RKO (cell line): ENCODE measurements around the gene DZIP1L.

Source experiments
- DNase-seq: peaks from one replicate; pipeline ENCODE4 v3.0.0-alpha.2; 2016; ENCODE audit warnings: low spot score

The DZIP1L gene

DNA sequence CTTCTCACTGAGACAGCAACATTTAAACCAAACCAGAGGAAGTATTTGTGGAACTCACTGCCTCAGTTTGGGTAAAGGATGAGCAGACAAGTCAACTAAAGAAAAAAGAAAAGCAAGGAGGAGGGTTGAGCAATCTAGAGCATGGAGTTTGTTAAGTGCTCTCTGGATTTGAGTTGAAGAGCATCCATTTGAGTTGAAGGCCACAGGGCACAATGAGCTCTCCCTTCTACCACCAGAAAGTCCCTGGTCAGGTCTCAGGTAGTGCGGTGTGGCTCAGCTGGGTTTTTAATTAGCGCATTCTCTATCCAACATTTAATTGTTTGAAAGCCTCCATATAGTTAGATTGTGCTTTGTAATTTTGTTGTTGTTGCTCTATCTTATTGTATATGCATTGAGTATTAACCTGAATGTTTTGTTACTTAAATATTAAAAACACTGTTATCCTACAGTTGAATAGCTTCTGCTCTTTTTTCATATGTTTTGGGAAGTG, 82.2 kb downstream of the DZIP1L start:
- no peak for DNase-seq

DNA sequence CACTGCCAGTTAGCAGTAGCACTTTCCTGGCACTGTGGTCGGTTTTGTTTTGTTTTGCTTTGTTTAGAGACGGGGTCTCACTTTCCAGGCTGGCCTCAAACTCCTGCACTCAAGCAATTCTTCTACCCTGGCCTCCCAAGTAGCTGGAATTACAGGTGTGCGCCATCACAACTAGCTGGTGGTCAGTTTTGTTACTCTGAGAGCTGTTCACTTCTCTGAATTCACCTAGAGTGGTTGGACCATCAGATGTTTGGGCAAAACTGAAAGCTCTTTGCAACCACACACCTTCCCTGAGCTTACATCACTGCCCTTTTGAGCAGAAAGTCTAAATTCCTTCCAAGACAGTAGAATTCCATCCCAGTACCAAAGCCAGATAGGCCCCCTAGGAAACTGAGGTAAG, 82.8 kb downstream of the DZIP1L start:
- no peak for DNase-seq

DNA sequence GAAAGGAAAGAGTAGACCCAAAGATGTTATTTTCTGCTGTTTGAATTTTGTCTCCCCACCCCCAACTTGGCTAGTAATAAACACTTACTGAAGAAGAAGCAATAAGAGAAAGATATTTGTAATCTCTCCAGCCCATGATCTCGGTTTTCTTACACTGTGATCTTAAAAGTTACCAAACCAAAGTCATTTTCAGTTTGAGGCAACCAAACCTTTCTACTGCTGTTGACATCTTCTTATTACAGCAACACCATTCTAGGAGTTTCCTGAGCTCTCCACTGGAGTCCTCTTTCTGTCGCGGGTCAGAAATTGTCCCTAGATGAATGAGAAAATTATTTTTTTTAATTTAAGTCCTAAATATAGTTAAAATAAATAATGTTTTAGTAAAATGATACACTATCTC, 83.9 kb downstream of the DZIP1L start:
- DNase-seq = no peak

DNA sequence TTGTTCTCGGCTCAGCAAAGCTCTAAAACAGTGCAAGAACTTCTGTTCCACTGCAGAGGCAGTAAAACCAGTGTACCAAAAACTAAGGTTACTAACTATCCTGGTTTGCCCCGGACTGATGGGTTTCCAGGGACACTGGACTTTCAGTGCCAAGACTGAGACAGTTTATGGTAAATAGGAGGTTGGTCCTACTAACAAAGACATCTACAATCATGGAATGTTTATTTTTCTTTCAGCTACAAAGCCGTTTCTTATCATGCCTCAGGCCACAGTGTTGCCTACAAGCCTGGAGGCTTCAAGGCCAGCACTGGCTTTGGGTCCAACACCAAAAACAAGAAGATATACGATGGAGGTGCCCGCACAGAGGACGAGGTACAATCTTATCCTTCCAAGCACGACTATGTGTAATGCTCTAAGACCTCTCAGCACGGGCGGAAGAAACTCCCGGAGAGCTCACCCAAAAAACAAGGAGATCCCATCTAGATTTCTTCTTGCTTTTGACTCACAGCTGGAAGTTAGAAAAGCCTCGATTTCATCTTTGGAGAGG, 84.6 kb downstream of the DZIP1L start:
- no peak for DNase-seq

DNA sequence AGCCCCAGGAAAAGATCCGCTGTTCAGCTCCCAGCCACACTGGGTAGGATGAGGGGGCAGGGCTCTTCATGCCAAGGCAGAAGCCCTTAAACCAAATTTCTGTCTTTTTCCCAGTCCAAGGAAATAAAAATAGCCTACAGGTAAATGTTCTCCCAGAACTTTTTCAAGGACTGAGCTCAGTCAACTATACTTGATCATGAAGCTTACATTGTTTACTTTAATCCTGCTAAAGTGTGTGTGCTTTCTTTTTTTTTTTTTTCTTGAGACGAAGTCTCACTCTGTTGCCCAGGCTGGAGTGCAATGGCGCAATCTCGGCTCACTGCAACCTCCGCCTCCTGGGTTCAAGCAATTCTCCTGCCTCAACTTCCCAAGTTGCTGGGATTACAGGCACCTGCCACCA, 87.6 kb downstream of the DZIP1L start:
- no peak for DNase-seq

DNA sequence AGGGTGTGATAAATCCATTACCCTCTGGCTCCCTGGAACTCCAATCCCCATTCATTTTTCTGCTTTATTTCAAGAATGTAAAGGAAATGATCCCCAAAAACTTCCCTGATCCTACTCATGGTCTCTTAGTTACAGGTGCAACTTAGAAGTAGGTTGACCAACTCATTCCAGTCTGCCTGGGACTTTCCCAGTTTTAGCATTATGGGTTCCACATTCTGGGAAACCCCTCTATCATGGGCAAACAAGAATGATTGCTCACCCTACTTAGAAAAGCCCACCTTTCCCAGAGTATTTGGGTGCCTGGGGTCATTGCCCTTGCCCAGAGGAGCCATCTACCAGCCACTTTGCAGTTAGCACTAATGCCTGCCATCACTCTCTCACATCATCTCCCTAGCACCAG, 89.9 kb downstream of the DZIP1L start:
- DNase-seq = no peak

DNA sequence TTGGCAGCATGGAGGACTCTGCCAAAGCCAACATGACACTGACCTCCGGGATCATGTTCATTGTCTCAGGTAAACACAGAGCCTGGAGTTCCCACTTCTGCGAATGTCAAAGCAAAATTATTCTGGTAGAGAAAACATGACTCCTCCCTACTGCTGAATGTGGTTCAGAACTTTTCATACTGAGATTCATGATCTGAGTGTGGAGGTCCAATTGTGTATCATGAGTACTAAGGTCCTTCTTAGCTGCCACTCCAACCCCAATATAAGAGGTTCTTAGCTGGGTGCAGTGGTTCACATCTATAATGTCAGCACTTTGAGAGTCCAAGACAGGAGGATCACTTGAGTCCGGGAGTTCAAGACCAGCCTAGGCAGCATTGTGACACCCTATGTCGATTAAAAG, 91.7 kb downstream of the DZIP1L start:
- DNase-seq = no peak

DNA sequence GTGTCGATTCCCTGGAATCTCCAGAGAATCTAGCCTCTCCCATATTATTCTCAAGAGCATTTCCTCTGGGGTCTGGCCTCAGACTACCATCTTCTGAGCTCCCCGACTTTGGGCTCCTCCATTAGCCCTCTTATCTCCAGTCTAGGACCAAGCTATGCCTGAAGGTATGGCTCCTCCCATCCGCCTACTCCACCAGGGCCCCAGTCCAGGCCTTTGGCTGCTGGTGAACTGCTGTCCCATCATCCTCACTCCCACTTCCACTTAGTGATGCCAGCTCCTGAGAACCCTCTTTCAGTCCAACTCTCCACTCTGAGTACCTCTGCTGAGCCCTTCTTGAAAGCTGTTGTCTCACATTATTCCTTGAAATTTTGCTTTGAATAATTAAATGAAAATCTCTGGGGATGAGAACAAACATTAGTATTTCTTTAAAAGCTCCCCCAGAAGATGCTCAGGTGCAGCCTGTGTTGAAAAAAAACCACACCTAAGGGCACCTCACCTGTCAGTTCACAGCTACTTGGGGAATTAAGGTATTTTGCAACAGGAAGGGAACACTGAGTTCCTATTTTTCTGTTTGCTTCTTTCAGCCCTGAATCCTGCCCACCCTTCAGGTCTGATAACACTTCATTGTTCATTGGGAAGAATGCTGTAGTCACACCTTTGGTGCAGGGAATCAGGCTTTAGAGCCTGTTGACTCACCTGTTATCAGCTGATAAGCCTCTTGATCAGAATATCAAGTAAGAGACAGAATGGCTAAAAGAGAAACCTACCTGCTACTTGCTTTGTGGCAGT, 95.9 kb downstream of the DZIP1L start:
- DNase-seq = no peak

DNA sequence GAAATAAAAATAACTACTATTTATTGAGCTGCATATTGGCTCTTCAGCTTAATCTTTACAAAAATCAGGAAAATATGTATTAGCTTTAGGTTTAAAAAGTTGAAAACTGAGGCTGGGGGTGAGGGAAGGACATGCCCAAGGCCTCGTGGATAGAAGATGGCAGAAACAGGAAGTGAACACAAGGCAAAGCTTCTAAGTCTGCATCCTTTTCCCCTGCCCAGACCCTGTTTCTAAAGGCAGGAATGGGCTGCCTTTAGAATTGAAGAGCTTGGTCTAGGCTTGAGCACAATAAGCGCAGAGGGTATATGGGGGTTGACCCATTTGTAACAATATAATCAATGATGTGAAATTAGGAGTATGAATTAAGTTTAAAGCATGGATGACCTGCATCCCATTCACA, 99.3 kb downstream of the DZIP1L start:
- DNase-seq = no peak

DNA sequence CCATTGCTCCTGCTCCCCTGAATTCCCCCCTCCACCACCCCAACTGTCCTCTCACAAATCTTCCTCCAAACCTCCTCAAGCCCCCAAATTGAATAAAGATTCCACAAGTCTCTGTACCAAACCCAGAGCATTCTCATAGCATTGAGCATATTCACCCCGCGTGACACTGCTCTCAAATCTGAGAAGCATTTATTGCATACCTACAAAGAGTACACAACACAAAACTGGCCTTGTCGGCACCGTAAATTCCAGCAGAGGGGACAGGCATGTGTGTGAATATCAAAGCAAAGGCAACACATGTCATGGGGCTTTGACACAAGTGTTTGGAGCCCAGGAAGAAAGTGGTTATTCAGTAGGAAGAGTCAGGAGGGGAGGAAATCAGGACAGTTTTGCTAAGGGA, 102.9 kb downstream of the DZIP1L start:
- DNase-seq = no peak
